H9 (cell line): Measurements from ENCODE around the gene XRCC3. TPM values are rescaled to one million over a fixed set of nuclear protein-coding genes. Genes with fewer than 3 reads are reported as not detected.

Source experiments
- DNase-seq: peaks from one replicate; pipeline ENCODE4 v3.0.0-alpha.2; 2017
- H2AFZ ChIP-seq: one replicate; pipeline ENCODE4 v1.6.1; 2013; ENCODE audit warnings: mild to moderate bottlenecking, low read length, control low read depth, moderate library complexity
- H2AK5ac ChIP-seq: 2 replicates; pipeline ENCODE4 v1.6.1; 2013; ENCODE audit warnings: low read length, control low read depth, mixed read lengths; ENCODE audit not compliant: insufficient read length
- H2BK120ac ChIP-seq: one replicate; pipeline ENCODE4 v1.6.1; 2013; ENCODE audit warnings: low read depth, mild to moderate bottlenecking, low read length, control low read depth, inconsistent platforms; ENCODE audit not compliant: poor library complexity, severe bottlenecking
- H2BK12ac ChIP-seq: 2 replicates; pipeline ENCODE4 v1.6.1; 2013; ENCODE audit warnings: low read length, control low read depth, mixed read lengths, low read depth; ENCODE audit not compliant: insufficient read length
- H2BK15ac ChIP-seq: 2 replicates; pipeline ENCODE4 v1.6.1; 2013; ENCODE audit warnings: low read depth, low read length, control low read depth
- H2BK20ac ChIP-seq: one replicate; pipeline ENCODE4 v1.6.1; 2013; ENCODE audit warnings: low read depth, mild to moderate bottlenecking, low read length, control low read depth, inconsistent platforms; ENCODE audit not compliant: poor library complexity, severe bottlenecking
- H2BK5ac ChIP-seq: 2 replicates; pipeline ENCODE4 v1.6.1; 2013; ENCODE audit warnings: low read length, control low read depth, mixed read lengths; ENCODE audit not compliant: insufficient read length
- H3K14ac ChIP-seq: 2 replicates; pipeline ENCODE4 v1.6.1; 2013; ENCODE audit warnings: low read length, control low read depth; ENCODE audit not compliant: insufficient read depth
- H3K18ac ChIP-seq: 2 replicates; pipeline ENCODE4 v1.6.1; 2013; ENCODE audit warnings: low read depth, mild to moderate bottlenecking, mixed read lengths, low read length, control low read depth; ENCODE audit not compliant: insufficient read length
- H3K23ac ChIP-seq: 2 replicates; pipeline ENCODE4 v1.6.1; 2013; ENCODE audit warnings: low read length, control low read depth, mixed read lengths, low read depth; ENCODE audit not compliant: insufficient read length
- H3K23me2 ChIP-seq: 2 replicates; pipeline ENCODE4 v1.6.1; 2013; ENCODE audit warnings: low read depth, mild to moderate bottlenecking, mixed read lengths, low read length, control low read depth; ENCODE audit not compliant: insufficient read length, poor library complexity, severe bottlenecking
- H3K27ac ChIP-seq: 2 replicates; pipeline ENCODE4 v1.5.1; 2013; ENCODE audit warnings: low read length, control low read depth, mixed read lengths, low read depth; ENCODE audit not compliant: insufficient read length
- H3K27me3 ChIP-seq: 2 replicates; pipeline ENCODE4 v1.6.1; 2013; ENCODE audit warnings: low read length, control low read depth, inconsistent platforms; ENCODE audit not compliant: insufficient read depth
- H3K4ac ChIP-seq: 2 replicates; pipeline ENCODE4 v1.6.1; 2013; ENCODE audit warnings: low read depth, mild to moderate bottlenecking, control low read depth, inconsistent platforms, low read length, moderate library complexity
- H3K4me1 ChIP-seq: 2 replicates; pipeline ENCODE4 v1.6.1; 2013; ENCODE audit warnings: low read length, control low read depth, inconsistent platforms; ENCODE audit not compliant: insufficient read depth
- H3K4me2 ChIP-seq: 2 replicates; pipeline ENCODE4 v1.6.1; 2013; ENCODE audit warnings: low read length, control low read depth, mixed read lengths; ENCODE audit not compliant: insufficient read length, insufficient read depth
- H3K56ac ChIP-seq: 2 replicates; pipeline ENCODE4 v1.6.1; 2013; ENCODE audit warnings: low read depth, mild to moderate bottlenecking, mixed read lengths, low read length, control low read depth; ENCODE audit not compliant: insufficient read length
- H3K79me1 ChIP-seq: 2 replicates; pipeline ENCODE4 v1.6.1; 2013; ENCODE audit warnings: low read depth, mild to moderate bottlenecking, moderate library complexity, low read length, control low read depth, inconsistent platforms; ENCODE audit not compliant: insufficient read depth, poor library complexity, severe bottlenecking
- H3K79me2 ChIP-seq: 2 replicates; pipeline ENCODE4 v1.6.1; 2013; ENCODE audit warnings: low read length, control low read depth, inconsistent platforms; ENCODE audit not compliant: insufficient read depth
- H3K9ac ChIP-seq: 2 replicates; pipeline ENCODE4 v1.6.1; 2013; ENCODE audit warnings: low read length, control low read depth, mixed read lengths; ENCODE audit not compliant: insufficient read length; ENCODE audit errors: extremely low read depth
- H3K9me3 ChIP-seq: one replicate; pipeline ENCODE4 v1.6.1; 2013; ENCODE audit warnings: low read depth, low read length, inconsistent platforms; ENCODE audit not compliant: control insufficient read depth
- H3T11ph ChIP-seq: one replicate; pipeline ENCODE4 v1.6.1; 2013; ENCODE audit warnings: mild to moderate bottlenecking, low read length, control low read depth, inconsistent platforms
- H4K20me1 ChIP-seq: one replicate; pipeline ENCODE4 v1.6.1; 2013; ENCODE audit not compliant: control insufficient read depth, insufficient read length, insufficient read depth
- H4K5ac ChIP-seq: 2 replicates; pipeline ENCODE4 v1.6.1; 2013; ENCODE audit warnings: low read depth, mild to moderate bottlenecking, mixed read lengths, low read length, control low read depth; ENCODE audit not compliant: insufficient read length
- H4K8ac ChIP-seq: replicated peaks from 2 replicates; pipeline ENCODE4 v1.6.1; 2013; ENCODE audit warnings: low read length, control low read depth, mixed read lengths, low read depth; ENCODE audit not compliant: insufficient read length
- H4K91ac ChIP-seq: 2 replicates; pipeline ENCODE4 v1.6.1; 2013; ENCODE audit warnings: low read depth, mild to moderate bottlenecking, moderate library complexity, mixed read lengths, low read length, control low read depth; ENCODE audit not compliant: insufficient read length
- H3K27ac Mint-ChIP-seq, 3 experiments: 2 replicates in 2 of 3; 3 replicates in 1 of 3; pipeline ENCODE4 v1.8.0; 2020 to 2021; ENCODE audit warnings: mixed read lengths in 3 of 3, mild to moderate bottlenecking in 1 of 3, moderate library complexity in 1 of 3
- H3K27me3 Mint-ChIP-seq: 2 replicates; pipeline ENCODE4 v1.8.0; 2021; ENCODE audit warnings: low read depth, mild to moderate bottlenecking, moderate library complexity, mixed read lengths
- H3K36me3 Mint-ChIP-seq, 3 experiments: 2 replicates in 2 of 3; 3 replicates in 1 of 3; pipeline ENCODE4 v1.8.0; 2020 to 2021; ENCODE audit warnings: low read depth in 3 of 3, mixed read lengths in 3 of 3; ENCODE audit not compliant: insufficient read depth in 1 of 3
- H3K4me1 Mint-ChIP-seq, 2 experiments: 2 replicates each; pipeline ENCODE4 v1.8.0; 2020; ENCODE audit warnings: mixed read lengths in 2 of 2
- H3K4me3 Mint-ChIP-seq, 2 experiments: 2 replicates in 1 of 2; 3 replicates in 1 of 2; pipeline ENCODE4 v1.8.0; 2020 to 2021; ENCODE audit warnings: mild to moderate bottlenecking in 2 of 2, mixed read lengths in 2 of 2, moderate library complexity in 1 of 2
- H3K9me3 Mint-ChIP-seq, 2 experiments: 2 replicates in 1 of 2; 3 replicates in 1 of 2; pipeline ENCODE4 v1.8.0; 2020; ENCODE audit warnings: mild to moderate bottlenecking in 2 of 2, mixed read lengths in 2 of 2, moderate library complexity in 1 of 2
- CTCF ChIP-seq: fragments of 200-600 bp; sonication (generic); conservative IDR thresholded peaks from 3 replicates; pipeline ENCODE4 v1.8.0; 2021; ENCODE audit warnings: antibody characterized with exemption, mild to moderate bottlenecking
- WGBS: extraction: QIAGEN DNeasy Blood & Tissue Kit; methylation state at CpG from one replicate; pipeline ENCODE4 v1.1.7; 2013; ENCODE audit warnings: missing lambda C conversion rate, low lambda C conversion rate, mixed read lengths; ENCODE audit not compliant: insufficient read length; ENCODE audit errors: extremely low coverage; 5-methylcytosine and 5-hydroxymethylcytosine counted together
- total RNA-seq: library from RNA; stranded (reverse); gene quantifications from 2 replicates; pipeline ENCODE4 v1.2.1, GENCODE V29; 2021

Gene XRCC3
- total RNA-seq, 1 experiment from 2014 or later, result 45.3 TPM

DNA sequence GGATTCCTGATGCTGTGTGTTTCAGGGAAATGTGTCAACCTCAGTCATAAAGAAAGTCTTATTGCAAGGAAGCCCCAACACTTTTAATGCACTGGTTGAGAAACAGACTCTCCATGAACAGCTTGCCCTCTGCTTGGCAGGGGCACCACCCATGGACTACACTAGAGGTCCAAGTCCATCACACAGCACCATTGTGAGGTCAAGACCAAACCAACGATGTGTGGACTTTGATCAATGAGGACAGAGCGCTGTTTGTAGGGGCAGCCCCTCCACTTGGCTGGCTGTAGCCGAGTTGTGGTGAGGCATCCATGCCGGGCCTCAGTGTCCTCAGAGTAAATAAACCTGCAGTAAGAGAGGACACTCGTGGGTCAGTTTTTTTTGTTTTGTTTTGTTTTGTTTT, 30.2 kb upstream of the XRCC3 start:
- DNase-seq, result no peak
- no peak overlapping the region for H3K27ac ChIP-seq
- H2BK5ac ChIP-seq, result no peak overlapping the region
- no peak overlapping the region for H3K14ac ChIP-seq
- H4K91ac ChIP-seq, result no peak overlapping the region
- no peaks in the 10 kb centered on the region for H3K23me2 ChIP-seq
- Mint-ChIP-seq H3K27me3 (no peaks in the 10 kb centered on the region), H3K36me3 (peaks cover 0 to 5% (median 4%) of the 10 kb centered on the region in 3 experiments; a peak in 6 of 7 replicates), H3K4me3 (no peak overlapping the region), H3K4me1 (peaks cover 9 to 13% of the 10 kb centered on the region in 2 experiments), H3K27ac (no peak overlapping the region), H3K9me3 (no peaks in the 10 kb centered on the region)
- no peak overlapping the region for H2AFZ ChIP-seq
- H3K4me2 ChIP-seq, result no peak overlapping the region
- no peak overlapping the region for H3K56ac ChIP-seq
- H3K9ac ChIP-seq, result no peak overlapping the region
- H3T11ph ChIP-seq, result no peak overlapping the region
- no peaks in the 10 kb centered on the region; the same call in 1 of the 2 replicates for H3K27me3 ChIP-seq
- H3K23ac ChIP-seq, result no peak overlapping the region
- no peak overlapping the region for H2BK12ac ChIP-seq
- H2AK5ac ChIP-seq, result no peak overlapping the region
- H2BK15ac ChIP-seq, result no peak overlapping the region
- H2BK120ac ChIP-seq, result no peak overlapping the region
- no peaks in the 10 kb centered on the region for H3K79me1 ChIP-seq
- H3K9me3 ChIP-seq, result no peaks in the 10 kb centered on the region
- no peak overlapping the region for H3K4ac ChIP-seq
- WGBS, result no CpG with 5 or more reads among the region's 5 CpGs
- H3K79me2 ChIP-seq, result no peaks in the 10 kb centered on the region
- H3K18ac ChIP-seq, result no peak overlapping the region
- peaks cover 6% of the 10 kb centered on the region; the same call in 1 of the 2 replicates for H3K4me1 ChIP-seq
- no peak overlapping the region for H4K8ac ChIP-seq
- H4K20me1 ChIP-seq, result no peaks in the 10 kb centered on the region
- H4K5ac ChIP-seq, result no peak overlapping the region
- no peak for TF ChIP-seq CTCF
- no peak overlapping the region for H2BK20ac ChIP-seq
